Measurements from ENCODE around the gene IGSF5.

- TF ChIP-seq MYC (IDR thresholded peaks at IDR 0.05; ENCODE audit: low read depth, low read length): no peak
- no peak for TF ChIP-seq CTCF (IDR thresholded peaks at IDR 0.05; ENCODE audit: low read depth, low read length)
- no peak for TF ChIP-seq POLR2A (IDR thresholded peaks at IDR 0.05; ENCODE audit: extremely low read depth, insufficient read length)
These were observed 34.1 kb upstream of the IGSF5 start for GRCh38 chr21:39710866-39711265.
